H1 (cell line): ENCODE measurements around the gene ERC1. TPM values are rescaled to one million over a fixed set of nuclear protein-coding genes. Genes with fewer than 3 reads are reported as not detected.

ENCODE experiments used
- CTCF ChIA-PET: fragments of 300-600 bp; sonication (Branson Sonifier 250); formaldehyde crosslinking; loops from one replicate; lab custom pipeline; 2021; ENCODE audit not compliant: partially characterized antibody; lab: Charles Lee
- POLR2A ChIA-PET: fragments of 300-600 bp; sonication (Branson Sonifier 250); formaldehyde crosslinking; loops from one replicate; lab custom pipeline; 2021; ENCODE audit warnings: inconsistent platforms; ENCODE audit not compliant: partially characterized antibody; lab: Charles Lee
- DNase-seq, 2 experiments: peaks; one replicate each; pipeline versions ENCODE4 v3.0.0 to v3.0.0-alpha.2; 2010 to 2022; ENCODE audit warnings: low spot score in 2 of 2, low read depth in 1 of 2, mixed read lengths in 1 of 2
- FAIRE-seq: peaks from 2 replicates; lab custom pipeline; 2011; peaks lifted over from hg19 to GRCh38; lab: Jason Lieb, UNC
- H2AFZ ChIP-seq: 2 replicates; pipeline ENCODE4 v1.8.1; 2012; ENCODE audit warnings: low read length, inconsistent platforms
- H2AK5ac ChIP-seq: 2 replicates; pipeline ENCODE4 v1.6.1; 2013; ENCODE audit warnings: low read depth, low read length
- H2BK120ac ChIP-seq: replicated peaks from 2 replicates; pipeline ENCODE3; 2013; ENCODE audit warnings: low read depth, low read length, inconsistent platforms
- H2BK12ac ChIP-seq: 2 replicates; pipeline ENCODE4 v1.6.1; 2013; ENCODE audit warnings: low read depth, low read length
- H2BK15ac ChIP-seq: 2 replicates; pipeline ENCODE4 v1.6.1; 2013; ENCODE audit warnings: low read length
- H2BK20ac ChIP-seq: 2 replicates; pipeline ENCODE4 v1.6.1; 2013; ENCODE audit warnings: low read length
- H2BK5ac ChIP-seq: 2 replicates; pipeline ENCODE4 v1.6.1; 2013; ENCODE audit warnings: low read depth, low read length
- H3K14ac ChIP-seq: 2 replicates; pipeline ENCODE4 v1.6.1; 2013; ENCODE audit warnings: inconsistent platforms; ENCODE audit not compliant: insufficient read length
- H3K18ac ChIP-seq: 2 replicates; pipeline ENCODE4 v1.6.1; 2013; ENCODE audit warnings: low read length; ENCODE audit errors: extremely low read depth
- H3K23ac ChIP-seq: 2 replicates; pipeline ENCODE4 v1.6.1; 2013; ENCODE audit warnings: inconsistent platforms; ENCODE audit not compliant: insufficient read length
- H3K23me2 ChIP-seq: 2 replicates; pipeline ENCODE4 v1.6.1; 2013; ENCODE audit warnings: low read depth, low read length
- H3K27ac ChIP-seq: 2 replicates; pipeline ENCODE4 v1.6.1; 2011; ENCODE audit warnings: low read depth, low read length, inconsistent platforms
- H3K27me3 ChIP-seq, 4 experiments: replicated peaks in 1 of 4; 1 replicate in 1 of 4; 2 replicates in 3 of 4; pipeline versions ENCODE4 v1.6.1 to v1.8.1; 2011 to 2013; ENCODE audit warnings: low read length in 3 of 4, mild to moderate bottlenecking in 3 of 4, inconsistent platforms in 2 of 4, mixed read lengths in 2 of 4, moderate library complexity in 1 of 4; ENCODE audit not compliant: control insufficient read depth in 3 of 4, insufficient read depth in 3 of 4; ENCODE audit errors: extremely low read depth in 1 of 4
- H3K36me3 ChIP-seq, 4 experiments: 2 replicates each; pipeline versions ENCODE4 v1.6.1 to v1.8.1; 2011 to 2013; ENCODE audit warnings: mild to moderate bottlenecking in 4 of 4, low read length in 3 of 4, moderate library complexity in 2 of 4, control low read depth in 1 of 4, inconsistent platforms in 1 of 4; ENCODE audit not compliant: insufficient read depth in 4 of 4, control insufficient read depth in 2 of 4
- H3K4ac ChIP-seq: replicated peaks from 2 replicates; pipeline ENCODE3; 2013; ENCODE audit warnings: low read length, low read depth, mixed read lengths, inconsistent platforms; ENCODE audit not compliant: insufficient read length
- H3K4me1 ChIP-seq, 4 experiments: replicated peaks in 1 of 4; 1 replicate in 1 of 4; 2 replicates in 3 of 4; pipeline versions ENCODE4 v1.6.1 to v1.8.1; 2011 to 2013; ENCODE audit warnings: low read length in 3 of 4, inconsistent platforms in 2 of 4, mixed read lengths in 1 of 4; ENCODE audit not compliant: insufficient read depth in 4 of 4, control insufficient read depth in 3 of 4
- H3K4me2 ChIP-seq, 2 experiments: 2 replicates each; pipeline versions ENCODE4 v1.6.1 to v1.8.1; 2011 to 2013; ENCODE audit warnings: low read depth in 2 of 2, low read length in 2 of 2, control low read depth in 1 of 2, inconsistent platforms in 1 of 2, mild to moderate bottlenecking in 1 of 2; ENCODE audit not compliant: insufficient read depth in 1 of 2
- H3K4me3 ChIP-seq, 4 experiments: fragments of 200-600, 300-600 bp in 1 of 4; sonication (generic), shearing (Covaris generic), sonication (Bioruptor Twin) in 1 of 4; 2 replicates each; pipeline versions ENCODE4 v1.5.1 to v1.8.1; 2011 to 2016; ENCODE audit warnings: low read length in 4 of 4, low read depth in 3 of 4, control low read depth in 2 of 4, inconsistent platforms in 2 of 4, mild to moderate bottlenecking in 2 of 4, mixed read lengths in 1 of 4, moderate library complexity in 1 of 4; ENCODE audit not compliant: insufficient read depth in 2 of 4; ENCODE audit errors: extremely low read depth in 1 of 4
- H3K56ac ChIP-seq: replicated peaks from 2 replicates; pipeline ENCODE3; 2013; ENCODE audit warnings: low read depth, mild to moderate bottlenecking, mixed read lengths, low read length, inconsistent platforms; ENCODE audit not compliant: insufficient read length
- H3K79me1 ChIP-seq: 2 replicates; pipeline ENCODE4 v1.6.1; 2013; ENCODE audit warnings: low read depth, low read length, control low read depth
- H3K79me2 ChIP-seq, 2 experiments: 2 replicates each; pipeline versions ENCODE4 v1.6.1 to v1.8.1; 2012 to 2013; ENCODE audit warnings: low read length in 2 of 2, mild to moderate bottlenecking in 2 of 2, inconsistent platforms in 1 of 2; ENCODE audit not compliant: insufficient read depth in 2 of 2, control insufficient read depth in 1 of 2
- H3K9ac ChIP-seq, 4 experiments: replicated peaks in 1 of 4; 1 replicate in 1 of 4; 2 replicates in 3 of 4; pipeline versions ENCODE4 v1.6.1 to v1.8.1; 2011 to 2013; ENCODE audit warnings: low read depth in 3 of 4, low read length in 3 of 4, control low read depth in 2 of 4, mild to moderate bottlenecking in 2 of 4, moderate library complexity in 2 of 4, inconsistent platforms in 1 of 4; ENCODE audit errors: extremely low read depth in 1 of 4
- H3K9me3 ChIP-seq, 2 experiments: 2 replicates each; pipeline versions ENCODE4 v1.6.1 to v1.8.1; 2012 to 2013; ENCODE audit warnings: mild to moderate bottlenecking in 2 of 2, moderate library complexity in 2 of 2, control low read depth in 1 of 2, inconsistent platforms in 1 of 2, low read depth in 1 of 2, low read length in 1 of 2, mixed read lengths in 1 of 2; ENCODE audit not compliant: insufficient read depth in 2 of 2
- H4K20me1 ChIP-seq, 2 experiments: replicated peaks in 1 of 2; 2 replicates each; pipeline versions ENCODE3 to v1.8.1; 2011 to 2013; ENCODE audit warnings: inconsistent platforms in 2 of 2, low read length in 2 of 2, mild to moderate bottlenecking in 1 of 2; ENCODE audit not compliant: insufficient read depth in 2 of 2, control insufficient read depth in 1 of 2
- H4K5ac ChIP-seq: 2 replicates; pipeline ENCODE4 v1.6.1; 2013; ENCODE audit warnings: low read length, low read depth, mixed read lengths, inconsistent platforms; ENCODE audit not compliant: insufficient read length
- H4K8ac ChIP-seq: 2 replicates; pipeline ENCODE4 v1.8.0; 2013; ENCODE audit warnings: mild to moderate bottlenecking, moderate library complexity, low read length, inconsistent platforms; ENCODE audit not compliant: insufficient read depth; ENCODE audit errors: extremely low read depth
- H4K91ac ChIP-seq: replicated peaks from 2 replicates; pipeline ENCODE3; 2013; ENCODE audit warnings: low read length, mixed read lengths, inconsistent platforms; ENCODE audit not compliant: insufficient read length
- ATF2 ChIP-seq: IDR thresholded peaks from 2 replicates; pipeline ENCODE4 v1.6.1; 2012; ENCODE audit warnings: low read length, inconsistent platforms
- GTF2F1 ChIP-seq: IDR thresholded peaks from 2 replicates; pipeline ENCODE4 v1.6.1; 2012; ENCODE audit warnings: low read depth, low read length, improper control_type of control experiment, borderline replicate concordance
- HDAC2 ChIP-seq, 2 experiments: fragments of 300-600 bp in 1 of 2; sonication (generic) in 1 of 2; IDR thresholded peaks; 2 replicates each; pipeline ENCODE4 v1.6.1; 2011 to 2012; ENCODE audit warnings: low read depth in 2 of 2, low read length in 2 of 2, mild to moderate bottlenecking in 2 of 2, moderate library complexity in 2 of 2, borderline replicate concordance in 1 of 2, inconsistent platforms in 1 of 2
- KDM4A ChIP-seq: IDR thresholded peaks from one replicate; pipeline ENCODE4 v1.7.1; 2012; ENCODE audit warnings: low read depth, mild to moderate bottlenecking, moderate library complexity, low read length, inconsistent platforms; ENCODE audit not compliant: severe bottlenecking
- MAFK ChIP-seq: IDR thresholded peaks from 2 replicates; pipeline ENCODE4 v1.6.1; 2012; ENCODE audit warnings: low read depth, mild to moderate bottlenecking, improper control_type of control experiment, low read length
- NRF1 ChIP-seq: IDR thresholded peaks from 2 replicates; pipeline ENCODE4 v1.6.1; 2011; ENCODE audit warnings: mild to moderate bottlenecking, low read depth, low read length, improper control_type of control experiment
- PHF8 ChIP-seq: fragments of 200-600 bp; sonication (generic); conservative IDR thresholded peaks from 2 replicates; pipeline ENCODE4 v1.7.1; 2012; ENCODE audit warnings: low read depth, mild to moderate bottlenecking, inconsistent platforms, low read length, moderate library complexity
- RNF2 ChIP-seq: fragments of 200-900, 300-1000 bp; sonication (generic); IDR thresholded peaks from 2 replicates; pipeline ENCODE4 v1.7.1; 2016; ENCODE audit warnings: borderline replicate concordance, low read depth, mild to moderate bottlenecking, antibody characterized with exemption, low read length; ENCODE audit not compliant: poor library complexity, severe bottlenecking; ENCODE audit errors: missing control alignments
- SIN3A ChIP-seq, 2 experiments: IDR thresholded peaks in 1 of 2; conservative IDR thresholded peaks in 1 of 2; 2 replicates each; pipeline ENCODE4 v1.6.1; 2011 to 2012; ENCODE audit warnings: low read length in 2 of 2, improper control_type of control experiment in 1 of 2, low read depth in 1 of 2, mild to moderate bottlenecking in 1 of 2
- WGBS, 2 experiments: shearing (Covaris generic) in 1 of 2; methylation state at CpG; one replicate each; pipeline versions ENCODE4 v1.1.6 to v1.1.7; 2013 to 2015; ENCODE audit warnings: low lambda C conversion rate in 2 of 2, mixed read lengths in 2 of 2, inconsistent platforms in 1 of 2, low coverage in 1 of 2, missing lambda C conversion rate in 1 of 2; ENCODE audit not compliant: insufficient replicate concordance in 2 of 2, insufficient coverage in 1 of 2, insufficient read length in 1 of 2; ENCODE audit errors: extremely low coverage in 1 of 2, missing lambda C conversion rate in 1 of 2; 5-methylcytosine and 5-hydroxymethylcytosine counted together
- polyA plus RNA-seq, 7 experiments: library from polyadenylated mRNA; depleted of rRNA in 3 of 7; stranded (reverse) in 5 of 7; unstranded in 2 of 7; fragments of >200 nt in 5 of 7; fragments of 200-250 nt in 2 of 7; gene quantifications; 1 replicate in 5 of 7; 2 replicates in 1 of 7; 4 replicates in 1 of 7; pipeline versions ENCODE4 v1.2.1 to v1.2.3, GENCODE V29; 2011 to 2013; ENCODE audit warnings: missing spikeins in 2 of 7, mixed read lengths in 2 of 7
- total RNA-seq: library from RNA; stranded (reverse); fragmentation: NEBNext Ultra II Directional; extraction: Animal tissue kit (Norgen Biotek cat#: 25700); gene quantifications from 2 replicates; pipeline ENCODE4 v1.2.1, GENCODE V29; 2021
- TF ChIP-seq, protein P1 (sequence below): IDR thresholded peaks from 2 replicates; pipeline ENCODE4 v1.6.1; 2011; ENCODE audit warnings: low read length, improper control_type of control experiment

Gene ERC1
- total and polyA plus RNA-seq, 2 of the 8 experiments (the other 6 are each of a cell fraction or from before 2014, with no cell fraction given): 7.8 to 45.7 TPM

DNA sequence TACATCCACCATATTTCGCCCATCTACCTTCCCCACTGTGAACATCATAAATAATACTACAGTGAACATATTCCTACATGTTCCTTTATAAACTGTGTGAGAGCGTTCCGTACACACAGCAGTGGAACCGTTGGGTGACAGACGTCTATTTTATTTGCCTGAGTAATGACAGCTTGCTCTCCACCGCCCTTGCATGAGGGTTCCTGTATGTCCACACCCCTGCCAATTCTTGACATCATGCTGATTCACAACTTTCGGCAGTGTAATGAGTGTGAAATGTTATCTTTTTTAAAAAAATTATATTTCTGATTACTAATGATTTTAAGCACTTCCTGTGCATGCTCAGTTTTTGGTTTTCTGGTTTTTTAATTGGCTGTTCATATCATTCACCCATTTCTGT, 37.2 kb upstream of the ERC1 start:
- Histone ChIP-seq H4K91ac (no peak overlapping the region), H2BK120ac (peak overlapping the region; percentile 10), H3K9me3 (no peaks in the 10 kb centered on the region), H2BK15ac (no peak overlapping the region), H3K56ac (no peak overlapping the region), H3K27ac (no peak overlapping the region), H3K4me2 (no peak overlapping the region), H3K14ac (no peak overlapping the region), H4K8ac (no peak overlapping the region), H3K23me2 (no peaks in the 10 kb centered on the region; the same call in 1 of the 2 replicates), H4K20me1 (no peaks in the 10 kb centered on the region), H2AK5ac (0 out of 2 replicates have a peak overlapping the region, but pooled peaks have one; percentile 72), H2BK5ac (no peak overlapping the region), H3K79me2 (no peaks in the 10 kb centered on the region), H2BK20ac (no peak overlapping the region), H4K5ac (no peak overlapping the region), H3K4me3 (no peak overlapping the region), H2BK12ac (no peak overlapping the region), H3K9ac (no peak overlapping the region), H2AFZ (no peak overlapping the region), H3K4me1 (no peaks in the 10 kb centered on the region), H3K79me1 (no peaks in the 10 kb centered on the region), H3K27me3 (no peaks in the 10 kb centered on the region), H3K4ac (no peak overlapping the region), H3K36me3 (no peaks in the 10 kb centered on the region), H3K18ac (no peak overlapping the region), H3K23ac (no peak overlapping the region)
- DNase-seq (no peak), FAIRE-seq (no peak)
- WGBS, 2 experiments: 86% methylated on average over 7 of the region's 7 CpGs; no CpG with 5 or more reads in 1 of the 2 experiments
- ChIA-PET CTCF (interaction anchor here (3.5 kb wide), 1 partner anchor 139 kb away, joined by 13 read pairs; no protein-coding TSS in a partner anchor), POLR2A (no interaction called here)
- TF ChIP-seq HDAC2 (IDR thresholded peaks at IDR 0.05; ENCODE audit: borderline replicate concordance in 1 of 2, low read depth in 2 of 2, low read length in 2 of 2): no peak
- no peak for TF ChIP-seq PHF8
- TF ChIP-seq RNF2: no peak
- no peak for TF ChIP-seq MAFK
- TF ChIP-seq GTF2F1: no peak
- TF ChIP-seq NRF1: no peak
- TF ChIP-seq KDM4A: no peak
- TF ChIP-seq, protein P1, sequence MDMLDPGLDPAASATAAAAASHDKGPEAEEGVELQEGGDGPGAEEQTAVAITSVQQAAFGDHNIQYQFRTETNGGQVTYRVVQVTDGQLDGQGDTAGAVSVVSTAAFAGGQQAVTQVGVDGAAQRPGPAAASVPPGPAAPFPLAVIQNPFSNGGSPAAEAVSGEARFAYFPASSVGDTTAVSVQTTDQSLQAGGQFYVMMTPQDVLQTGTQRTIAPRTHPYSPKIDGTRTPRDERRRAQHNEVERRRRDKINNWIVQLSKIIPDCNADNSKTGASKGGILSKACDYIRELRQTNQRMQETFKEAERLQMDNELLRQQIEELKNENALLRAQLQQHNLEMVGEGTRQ: no peak
- no peak for TF ChIP-seq ATF2
- TF ChIP-seq SIN3A (conservative IDR thresholded peaks at IDR 0.05 in 1 of 2, IDR thresholded peaks at IDR 0.05 in 1 of 2; ENCODE audit: low read depth in 1 of 2, low read length in 2 of 2): no peak
